Fibroblast of the conjunctiva (primary cell): Measurements from ENCODE around the gene SHC4.
"Not testable (repeated sequence)": the region's sequence is repeated elsewhere in the genome, so short reads cannot be mapped to it uniquely, and the experiment has no call there.

ENCODE experiments used
- DNase-seq: peaks from one replicate; pipeline ENCODE4 v3.0.0-alpha.2; 2010; ENCODE audit warnings: low read depth

The SHC4 gene

DNA sequence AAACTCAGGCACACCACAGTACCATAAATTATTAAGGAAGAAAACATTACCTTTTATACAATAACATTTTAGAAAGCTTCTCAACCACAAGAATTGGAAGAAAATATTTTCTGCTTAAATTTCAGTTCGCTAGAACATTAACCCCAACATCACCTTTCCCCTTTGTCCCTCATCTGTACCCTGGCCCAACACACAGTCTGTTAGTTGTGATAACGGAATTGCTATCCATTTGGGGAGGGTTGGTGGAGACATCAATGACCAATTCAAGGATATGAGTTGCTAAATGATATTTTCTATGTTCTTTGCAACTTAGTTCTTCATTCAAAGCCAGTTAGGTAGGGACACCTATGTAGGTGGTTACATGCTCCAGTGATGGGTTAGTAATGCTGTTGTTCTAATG, 80.0 kb downstream of the SHC4 start:
- DNase-seq = no peak

DNA sequence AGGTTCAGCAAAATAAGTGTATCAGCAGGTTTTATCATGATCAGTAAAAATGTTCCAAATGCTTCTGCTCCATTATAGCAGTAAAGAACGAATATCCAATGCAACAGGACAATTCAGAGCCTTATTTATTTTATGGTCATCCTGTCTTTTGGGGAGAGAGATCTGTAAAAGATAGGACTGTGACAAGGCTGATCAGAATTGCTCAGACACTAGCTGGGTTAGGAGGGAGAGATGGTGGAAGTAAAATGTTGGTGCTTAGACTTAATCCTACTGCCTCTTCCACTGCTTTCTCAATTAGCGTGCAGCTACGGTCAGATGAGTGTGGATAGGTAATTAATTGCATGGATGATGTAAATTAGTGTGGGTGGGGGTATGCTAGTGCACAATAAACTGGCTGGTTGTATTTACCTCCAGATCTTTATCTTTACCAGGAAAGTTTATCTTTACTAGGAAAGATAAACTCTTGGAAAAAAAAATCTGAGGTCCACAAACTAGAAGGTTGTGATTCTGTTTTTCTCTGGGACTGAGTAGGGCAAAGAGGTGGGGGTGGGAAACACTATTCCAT, 83.6 kb downstream of the SHC4 start:
- no peak for DNase-seq

DNA sequence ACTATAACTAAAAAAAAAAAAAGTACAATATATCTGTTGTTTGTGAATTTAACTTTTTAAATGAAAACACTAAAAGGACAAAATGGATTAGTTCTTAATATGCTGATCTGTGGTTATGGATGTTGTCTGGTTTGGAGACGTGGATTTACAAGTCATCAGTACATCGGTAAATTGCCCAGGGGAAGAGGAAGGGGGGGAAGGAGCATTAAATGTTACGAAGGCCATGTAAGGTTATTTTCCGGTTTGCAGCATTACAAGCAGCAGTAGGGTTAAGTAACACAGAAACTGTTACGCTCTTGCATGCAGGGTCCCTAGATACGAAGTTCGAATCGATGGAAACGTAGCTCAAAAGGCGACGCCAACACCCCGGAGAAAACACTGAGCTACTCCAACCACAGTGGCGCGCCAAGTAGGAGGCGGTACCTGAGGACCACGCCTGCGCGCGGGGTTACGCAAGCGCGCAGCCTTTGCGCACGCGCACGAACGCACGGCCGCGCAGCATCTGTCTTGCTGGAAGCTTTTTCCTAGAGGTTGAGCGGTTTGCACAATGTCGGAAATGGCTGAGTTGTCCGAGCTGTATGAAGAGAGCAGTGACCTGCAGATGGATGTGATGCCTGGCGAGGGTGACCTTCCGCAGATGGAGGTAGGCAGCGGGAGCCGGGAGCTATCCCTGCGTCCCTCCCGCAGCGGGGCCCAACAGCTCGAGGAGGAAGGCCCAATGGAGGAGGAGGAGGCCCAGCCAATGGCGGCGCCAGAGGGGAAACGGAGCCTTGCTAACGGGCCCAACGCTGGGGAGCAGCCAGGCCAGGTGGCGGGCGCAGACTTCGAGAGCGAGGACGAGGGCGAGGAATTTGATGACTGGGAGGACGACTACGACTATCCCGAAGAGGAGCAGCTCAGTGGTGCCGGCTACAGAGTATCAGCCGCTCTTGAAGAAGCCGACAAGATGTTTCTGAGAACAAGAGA, 85.8 kb downstream of the SHC4 start, which contains the start of gene EID1:
EID1 (plus strand) TSS at position 505 of the 966 bp plus-strand sequence; CDS start at position 548, 43 bp downstream.
- DNase-seq = peak; percentile 95

DNA sequence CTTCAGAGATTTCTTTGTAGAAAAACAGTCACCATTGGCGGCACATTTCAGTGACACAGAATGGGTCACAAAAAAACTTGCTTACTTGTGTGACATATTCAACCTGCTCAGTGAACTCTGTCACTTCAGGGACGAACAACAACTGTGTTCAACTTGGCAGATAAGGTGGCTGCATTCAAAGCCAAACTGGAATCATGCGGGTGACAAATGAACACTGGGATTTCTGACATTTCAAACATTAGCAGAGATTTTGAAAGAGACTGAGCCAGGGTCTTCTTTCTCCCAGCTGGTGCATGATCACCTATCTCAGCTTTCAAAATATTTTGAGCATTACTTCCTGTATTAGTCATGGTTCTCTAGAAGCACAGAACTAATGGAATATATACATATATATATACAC, 87.7 kb downstream of the SHC4 start:
- no peak for DNase-seq

DNA sequence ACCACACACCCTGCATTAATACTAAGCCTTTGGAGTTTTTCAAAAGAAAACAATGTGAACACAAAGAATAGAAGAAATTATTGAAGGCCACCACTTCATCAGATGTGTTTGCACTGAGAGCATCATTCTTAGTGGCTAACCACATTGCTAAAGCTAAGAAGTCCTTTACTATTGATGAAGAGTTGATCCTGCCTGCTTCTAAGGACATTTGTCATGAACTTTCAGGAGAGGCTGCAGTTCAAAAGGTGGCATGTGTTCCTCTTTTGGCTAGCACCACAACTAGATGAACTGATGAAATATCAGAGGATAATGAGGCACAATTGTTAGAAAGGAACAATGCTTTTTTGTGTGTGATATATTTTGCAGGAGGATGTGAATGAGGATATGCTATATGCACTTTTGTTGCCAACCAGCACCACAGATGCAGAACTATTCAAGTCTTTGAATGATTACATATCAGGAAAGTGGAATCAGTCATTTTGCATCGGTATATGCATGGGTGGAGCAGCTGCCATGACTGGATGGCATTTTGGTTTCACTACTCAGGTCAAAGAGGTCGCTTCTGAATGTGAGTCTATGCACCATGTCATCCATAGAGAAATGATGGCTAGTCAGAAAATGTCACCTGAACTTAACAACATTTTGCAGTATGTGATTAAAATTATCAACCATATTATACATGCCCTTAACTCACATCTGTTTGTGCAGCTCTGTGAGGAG, 88.3 kb downstream of the SHC4 start:
- no peak for DNase-seq

DNA sequence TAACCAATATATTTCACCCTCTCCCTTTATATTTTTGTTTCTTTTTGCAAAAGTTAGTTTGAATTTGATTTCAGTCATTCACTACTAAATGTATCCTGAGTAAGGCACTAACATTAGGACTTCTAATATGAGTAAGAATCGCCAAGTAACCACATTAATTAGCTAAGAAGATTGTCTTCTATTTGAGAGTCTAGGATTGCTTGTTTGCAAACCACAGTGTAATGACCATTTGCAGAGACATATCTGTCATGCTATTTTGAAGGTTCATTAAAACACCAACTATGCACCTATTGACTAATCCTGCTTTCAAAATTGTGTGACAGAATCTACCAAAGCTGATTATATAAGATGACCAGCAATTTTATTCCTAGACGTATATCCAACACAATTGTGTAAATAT, 91.1 kb downstream of the SHC4 start:
- no peak for DNase-seq

DNA sequence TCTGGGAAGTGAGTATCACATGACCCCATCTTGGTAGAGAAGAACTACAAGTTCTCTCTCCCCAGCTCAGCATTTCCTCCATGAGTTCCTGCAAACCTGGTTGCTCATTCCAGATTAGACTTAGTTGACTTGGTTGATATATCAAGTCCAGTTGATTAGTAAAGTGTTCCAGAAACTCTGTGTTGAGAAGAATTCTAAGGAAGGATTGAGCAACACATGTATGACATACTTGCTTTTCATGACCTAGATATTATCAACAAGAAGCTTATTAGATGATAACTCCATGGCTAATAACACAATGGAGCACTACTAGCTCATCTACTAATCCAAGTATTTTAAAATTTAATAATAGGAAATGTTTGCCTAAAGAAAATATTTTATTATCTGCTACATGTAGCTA, 92.2 kb downstream of the SHC4 start:
- no peak for DNase-seq

DNA sequence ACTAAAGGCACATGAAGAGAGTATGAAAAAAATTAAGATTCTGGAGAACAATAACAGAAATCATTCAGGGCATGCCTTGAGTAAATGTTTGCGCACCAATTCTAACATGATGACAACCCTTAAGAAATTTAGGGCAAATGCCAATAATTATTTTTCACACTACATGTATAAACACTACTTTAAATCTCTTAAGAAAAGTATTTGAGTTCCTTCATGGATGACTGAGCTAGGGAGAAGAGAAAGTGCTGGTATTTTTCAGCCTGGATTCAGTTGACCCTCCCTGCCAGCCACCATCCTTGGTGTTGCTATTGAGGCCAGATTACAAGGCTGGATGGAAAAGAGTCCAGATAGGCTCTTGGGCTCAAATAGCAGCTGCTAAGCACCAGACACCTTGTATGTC, 93.8 kb downstream of the SHC4 start:
- no peak for DNase-seq

DNA sequence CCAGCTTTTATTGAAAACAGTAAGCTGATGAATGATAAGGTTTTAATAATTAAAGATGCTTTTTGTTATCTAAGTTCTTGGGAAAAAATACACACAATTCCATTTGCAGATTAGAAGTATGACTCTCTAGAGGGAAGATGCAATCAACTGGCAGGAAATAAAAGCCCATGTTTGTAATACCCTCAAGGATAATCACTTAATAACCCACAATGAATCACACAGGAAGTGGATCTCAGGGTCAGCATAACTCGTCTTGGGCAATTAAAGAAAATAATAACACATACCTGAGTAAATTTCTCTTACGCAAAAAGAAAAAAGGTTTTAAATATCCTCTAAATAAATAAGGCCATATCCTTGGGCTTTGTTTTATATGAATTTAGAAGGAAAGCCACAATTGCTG, 95.2 kb downstream of the SHC4 start:
- DNase-seq = no peak

DNA sequence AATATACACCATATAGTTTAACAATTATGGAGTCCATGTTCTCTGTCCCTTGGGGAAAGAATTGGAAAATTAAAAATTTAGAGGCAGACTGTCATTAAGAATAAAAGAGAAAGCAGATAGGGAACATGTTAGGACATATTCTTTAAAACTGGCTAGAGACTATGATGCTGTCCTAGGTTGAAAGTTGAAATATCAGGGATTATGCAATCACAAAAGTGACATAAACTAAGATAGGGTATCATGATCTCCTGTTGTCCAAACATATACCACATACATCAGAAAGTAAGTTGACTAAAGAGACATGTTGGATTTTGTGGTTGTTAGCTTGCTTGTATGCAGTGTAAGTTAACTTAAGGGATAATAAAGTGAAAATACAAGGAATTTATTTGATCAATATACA, 95.7 kb downstream of the SHC4 start:
- no peak for DNase-seq

DNA sequence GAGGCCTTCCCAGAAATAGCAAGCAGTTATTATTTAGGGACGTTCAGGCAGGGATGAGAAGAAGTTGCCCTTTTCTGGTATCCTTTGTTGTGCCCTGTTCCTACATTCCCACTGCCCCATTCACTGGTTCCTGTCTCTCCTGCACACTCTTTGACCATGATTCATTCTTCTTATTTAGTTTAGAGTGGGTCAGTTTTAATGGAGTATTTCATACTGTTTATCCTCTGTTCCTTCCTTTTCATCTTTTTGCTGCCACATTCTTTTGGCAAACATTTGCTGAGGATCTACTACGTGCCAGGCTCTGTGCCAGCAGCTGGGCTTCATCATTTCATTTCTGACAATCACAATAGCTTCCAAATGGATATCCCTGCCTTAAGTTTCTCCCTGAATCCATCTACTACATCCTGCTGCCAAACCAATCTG, 97.6 kb downstream of the SHC4 start:
- no peak for DNase-seq

DNA sequence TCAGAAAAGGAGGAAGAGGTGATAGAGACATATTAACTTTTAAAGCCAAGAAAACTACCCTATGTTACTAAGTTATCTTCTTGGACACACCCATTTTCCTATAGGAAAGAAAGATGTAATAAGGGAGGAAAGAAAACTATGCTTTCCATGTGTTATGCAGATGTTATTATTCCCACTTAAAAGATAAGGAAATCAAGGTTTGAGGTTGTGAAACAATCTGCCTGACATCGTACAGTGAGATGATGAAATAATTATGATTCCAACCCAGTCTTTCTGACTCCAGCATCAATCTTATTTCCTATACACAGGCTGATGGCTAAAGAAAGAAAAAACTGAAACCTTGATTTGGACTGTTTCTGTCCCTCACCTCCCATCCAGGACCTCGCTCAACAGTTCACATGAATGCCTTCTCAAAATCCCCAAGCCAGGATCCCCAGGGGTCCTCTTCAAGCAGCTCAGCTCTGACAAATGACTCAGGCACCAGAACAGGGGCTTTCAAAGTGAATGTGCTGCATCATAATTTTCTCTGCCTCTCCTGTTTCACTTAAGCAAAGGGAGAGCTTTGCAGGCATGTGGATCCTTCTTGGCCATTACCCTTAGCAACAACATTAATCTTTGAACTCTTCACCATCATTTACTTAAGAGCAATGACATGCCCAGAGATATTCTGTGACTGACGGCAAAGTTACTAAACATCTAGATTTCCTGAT, 98.2 kb downstream of the SHC4 start:
- DNase-seq = no peak

DNA sequence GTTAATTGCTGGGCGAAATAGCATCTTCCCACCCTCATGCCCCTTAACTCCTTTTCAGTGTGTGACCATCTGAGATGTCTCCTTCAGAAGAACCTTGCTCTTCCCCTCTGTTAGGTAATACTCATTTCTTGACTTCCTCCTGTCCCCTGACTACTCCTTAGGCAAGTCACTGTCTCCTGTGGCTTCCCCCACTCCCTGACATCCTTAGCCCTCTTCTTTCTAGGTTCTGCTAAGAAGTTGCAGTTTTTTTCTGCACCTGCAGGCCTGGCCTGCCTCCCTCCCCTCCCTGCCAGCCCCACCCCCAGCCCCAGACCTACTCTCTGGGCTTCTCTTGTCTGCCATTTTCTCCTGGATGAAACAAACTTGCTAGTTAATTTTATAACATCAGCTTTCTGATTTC, 101.0 kb downstream of the SHC4 start:
- DNase-seq = no peak

DNA sequence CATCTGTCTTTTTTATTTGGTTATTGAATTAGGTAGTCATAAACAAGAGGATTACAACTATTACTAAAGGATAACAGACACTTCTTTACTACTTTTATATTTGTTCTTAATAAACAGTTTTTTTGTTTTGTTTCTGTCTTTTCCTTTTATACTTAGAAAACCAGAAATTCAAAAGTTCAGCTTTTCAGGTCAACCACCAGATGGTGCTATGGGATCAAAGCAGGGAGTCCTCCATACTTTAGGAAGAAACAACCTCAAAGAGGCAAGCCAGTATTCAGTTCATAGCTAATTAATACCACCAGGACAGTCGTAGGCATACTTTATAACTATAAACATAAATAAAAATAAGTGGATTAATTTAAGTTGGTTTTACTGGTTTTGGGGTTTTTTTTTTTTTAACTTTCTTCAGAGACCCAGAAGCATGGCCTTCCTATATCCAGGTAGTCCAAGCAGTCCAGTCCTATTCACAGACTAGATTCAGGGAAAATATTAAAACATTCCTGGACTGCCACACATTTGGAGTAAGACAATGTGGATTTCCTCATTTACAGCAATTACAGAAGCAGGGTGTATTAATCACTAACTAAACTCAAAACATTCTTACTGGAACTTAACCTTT, 101.8 kb downstream of the SHC4 start:
- peak; percentile 84 for DNase-seq

DNA sequence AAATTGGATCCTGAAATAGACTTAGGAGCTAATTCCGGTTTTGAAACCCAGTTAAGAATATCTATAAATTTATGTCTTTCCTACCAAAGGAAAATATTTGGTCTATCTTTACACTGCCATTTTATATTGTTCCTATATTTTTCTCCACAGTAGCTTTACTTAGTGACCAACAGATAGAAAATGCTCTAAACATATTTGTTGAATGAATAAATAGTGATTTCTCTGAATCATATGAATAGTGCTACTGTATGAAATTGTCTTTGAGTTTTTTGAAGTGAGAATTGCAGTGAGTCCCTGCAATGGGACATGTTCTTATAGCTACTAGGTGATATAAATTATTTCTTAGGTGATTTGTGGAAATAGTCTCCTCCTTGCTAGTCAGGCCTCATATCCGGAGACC, 104.3 kb downstream of the SHC4 start:
- DNase-seq = no peak

DNA sequence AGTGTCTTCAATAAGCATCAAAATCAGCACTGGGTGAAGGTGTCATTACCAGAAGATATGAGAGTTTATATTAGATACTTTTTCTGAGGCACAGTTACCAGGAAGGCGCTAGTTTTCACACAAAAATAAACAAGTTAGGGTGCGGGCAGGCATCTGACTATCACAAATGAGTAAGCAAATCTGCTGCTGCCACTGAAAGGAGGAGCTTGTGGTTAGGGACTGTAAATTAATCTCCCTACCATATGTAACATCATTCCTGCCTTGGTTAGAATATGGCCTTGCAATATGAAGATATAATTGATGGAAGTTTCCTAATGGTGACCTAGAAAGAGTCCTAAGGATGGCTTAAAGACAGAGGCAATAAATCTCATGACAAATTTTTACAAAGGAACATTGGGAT, 105.3 kb downstream of the SHC4 start:
- DNase-seq = no peak

DNA sequence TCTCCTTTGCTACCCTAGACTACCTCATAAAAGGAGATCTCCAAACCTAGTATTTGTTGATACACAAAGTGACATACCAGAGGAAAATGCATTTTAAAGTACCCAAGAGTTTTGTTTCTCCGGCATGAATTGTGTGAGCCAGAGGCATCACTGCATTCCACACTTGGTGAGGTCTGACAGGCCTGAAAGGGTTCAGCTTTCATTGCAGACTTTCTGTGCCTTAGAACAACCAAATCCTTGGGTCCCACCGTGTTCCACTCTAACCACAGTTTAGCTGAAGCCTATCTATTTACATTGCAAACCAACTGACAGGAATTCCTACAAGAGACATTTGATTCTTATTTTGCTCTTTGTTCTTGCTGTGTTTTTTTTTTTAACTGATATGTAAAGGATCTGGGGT, 106.8 kb downstream of the SHC4 start:
- DNase-seq = no peak

DNA sequence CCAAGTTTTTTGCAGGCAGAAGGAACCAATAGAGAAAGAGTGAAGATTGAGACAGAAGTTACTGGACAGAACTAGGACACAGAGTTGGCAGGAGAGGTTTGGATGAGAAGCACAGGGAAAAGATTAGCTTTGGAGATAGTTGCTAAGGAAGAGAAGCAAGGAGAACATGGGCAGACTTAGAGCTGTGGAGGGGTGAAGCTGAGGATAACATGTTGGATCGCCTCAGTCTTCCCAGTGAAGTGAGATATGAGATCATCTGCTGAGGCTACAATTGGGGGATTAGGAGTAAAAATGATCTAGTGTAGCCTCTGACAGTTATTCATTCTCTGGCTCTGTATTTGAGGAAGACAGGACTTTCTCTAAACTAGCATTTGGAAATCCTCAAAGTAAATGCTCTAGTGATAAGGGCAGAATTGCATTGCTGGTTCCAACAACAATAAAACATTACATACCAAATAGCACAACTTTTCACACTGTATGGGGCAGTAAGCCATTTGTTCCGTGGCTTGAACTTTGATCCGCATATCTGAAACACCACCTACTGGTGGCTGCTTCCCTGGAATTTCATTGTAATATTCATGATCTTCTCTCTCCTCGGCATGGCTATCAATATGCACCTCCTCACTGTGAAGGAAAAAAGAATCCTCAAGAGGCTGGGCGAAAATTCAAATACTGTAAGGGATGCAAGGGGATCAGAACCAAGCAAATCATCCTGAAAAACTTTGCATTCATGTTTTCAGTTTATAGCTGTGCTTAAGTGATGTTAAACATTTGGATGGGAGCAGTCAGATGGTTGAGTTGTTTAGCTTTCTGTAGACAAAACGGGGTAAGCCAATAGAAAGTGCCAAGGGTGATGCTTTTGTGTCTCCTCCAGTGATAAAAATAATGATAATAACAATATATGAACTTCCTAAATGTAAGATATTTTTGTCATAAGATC, 107.9 kb downstream of the SHC4 start:
- DNase-seq = no peak

DNA sequence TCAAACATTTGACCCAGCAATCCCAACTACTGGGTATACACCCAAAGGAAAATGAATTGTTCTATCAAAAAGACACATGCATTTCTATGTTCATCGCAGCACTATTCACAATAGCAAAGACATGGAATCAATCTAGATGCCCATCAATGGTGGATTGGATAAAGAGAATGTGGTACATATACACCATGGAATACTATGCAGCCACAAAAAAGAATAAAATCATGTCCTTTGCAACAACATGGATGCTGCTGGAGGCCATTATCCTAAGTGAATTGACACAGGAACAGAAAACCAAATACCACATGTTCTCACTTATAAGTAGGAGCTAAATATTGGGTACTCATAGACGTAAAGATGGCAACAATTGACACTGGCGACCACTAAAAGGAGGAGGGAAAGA, 109.3 kb downstream of the SHC4 start:
- not testable (repeated sequence) for DNase-seq

DNA sequence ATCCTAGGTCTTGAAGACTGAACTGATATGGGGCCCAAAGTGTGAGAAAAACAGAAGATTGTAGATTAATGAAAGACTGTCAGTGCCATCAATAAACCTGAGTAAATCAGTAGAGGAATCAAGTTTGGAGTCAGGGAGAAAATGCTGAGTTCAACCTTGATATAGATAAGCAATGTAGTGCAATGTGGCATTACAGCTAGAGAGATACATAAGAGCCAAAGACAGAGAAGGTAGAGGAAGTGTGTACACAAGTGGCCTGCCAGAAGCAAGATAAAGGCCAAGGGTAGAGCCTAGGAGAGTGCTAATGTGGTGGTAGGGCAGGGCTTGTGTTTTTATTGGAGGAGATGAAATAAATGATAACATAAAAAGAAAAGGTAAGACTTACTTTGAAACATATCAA, 111.8 kb downstream of the SHC4 start:
- DNase-seq = no peak

DNA sequence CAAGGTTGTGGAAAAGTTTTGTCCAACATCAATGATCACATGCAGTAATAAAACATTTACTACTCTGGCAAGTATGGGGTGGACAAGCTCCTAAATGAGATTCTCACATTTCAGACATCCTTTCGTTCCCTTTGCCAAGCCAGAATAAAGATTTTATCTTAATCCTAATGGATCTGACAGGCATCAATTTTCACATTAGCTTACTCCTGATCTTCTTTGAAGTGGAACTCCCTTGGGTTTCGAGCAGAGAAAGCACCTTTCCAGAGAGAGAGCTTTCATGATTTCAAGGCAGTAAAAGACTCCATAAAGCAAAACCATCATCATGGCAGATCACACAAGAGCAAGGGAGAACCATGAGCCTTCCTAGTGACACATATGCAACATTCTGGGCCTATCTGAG, 113.1 kb downstream of the SHC4 start:
- DNase-seq = no peak
